GM21529 (cell line): ENCODE results near the gene RAI14.
A peak's percentile ranks its signal among the peaks of the same experiment; 100 is the strongest.

Experiments
- ATAC-seq: cut with Tn5 transposase; IDR thresholded peaks from one replicate; pipeline ENCODE4 v1.9.1; 2021; ENCODE audit not compliant: unreplicated experiment

Gene RAI14

GRCh38 chr5:34656001-34656699, at the start of gene RAI14:
Gene RAI14, plus strand, starts transcription at chr5:34656328. Its CDS starts 30,592 bp downstream, at chr5:34686920.
- peak; percentile 36 for ATAC-seq

- ATAC-seq = no peak
Measured at GRCh38 chr5:34608368-34608767, 47.8 kb upstream of the RAI14 start.

- no peak for ATAC-seq
Measured at GRCh38 chr5:34608859-34609648, 47.1 kb upstream of the RAI14 start.

- no peak for ATAC-seq
Measured at GRCh38 chr5:34609951-34610441, 46.1 kb upstream of the RAI14 start.

GRCh38 chr5:34610546-34610945, 45.6 kb upstream of the RAI14 start:
- no peak for ATAC-seq

- ATAC-seq = no peak
Measured at GRCh38 chr5:34611464-34612415, 44.4 kb upstream of the RAI14 start.

GRCh38 chr5:34616651-34617050, 39.5 kb upstream of the RAI14 start:
- no peak for ATAC-seq

GRCh38 chr5:34618371-34619065, 37.6 kb upstream of the RAI14 start:
- ATAC-seq = no peak

GRCh38 chr5:34620185-34620584, 35.9 kb upstream of the RAI14 start:
- no peak for ATAC-seq

- no peak for ATAC-seq
Measured at GRCh38 chr5:34621277-34622097, 34.6 kb upstream of the RAI14 start.

- no peak for ATAC-seq
Measured at GRCh38 chr5:34622098-34622400, 34.1 kb upstream of the RAI14 start.

GRCh38 chr5:34624691-34625090, 31.4 kb upstream of the RAI14 start:
- ATAC-seq = no peak

GRCh38 chr5:34625246-34625645, 30.9 kb upstream of the RAI14 start:
- no peak for ATAC-seq

- ATAC-seq = no peak
Measured at GRCh38 chr5:34626036-34626435, 30.1 kb upstream of the RAI14 start.

GRCh38 chr5:34626751-34627150, 29.4 kb upstream of the RAI14 start:
- ATAC-seq = no peak

GRCh38 chr5:34627794-34628193, 28.3 kb upstream of the RAI14 start:
- no peak for ATAC-seq

- ATAC-seq = no peak
Measured at GRCh38 chr5:34628373-34628772, 27.8 kb upstream of the RAI14 start.

- no peak for ATAC-seq
Measured at GRCh38 chr5:34630596-34630995, 25.5 kb upstream of the RAI14 start.

- no peak for ATAC-seq
Measured at GRCh38 chr5:34632807-34633422, 23.2 kb upstream of the RAI14 start.
